HG02759 (cell line): ENCODE data around the gene PPIB.

ENCODE experiments used
- ATAC-seq: cut with Tn5 transposase; IDR thresholded peaks from one replicate; pipeline ENCODE4 v1.9.1; 2021; ENCODE audit warnings: mild to moderate bottlenecking, moderate library complexity; ENCODE audit not compliant: unreplicated experiment

Gene PPIB

GRCh38 chr15:64158363-64159134 lies 4.3 kb downstream of the PPIB start:
- ATAC-seq: no peak

GRCh38 chr15:64157599-64158125 lies 5.2 kb downstream of the PPIB start:
- no peak for ATAC-seq

- ATAC-seq: no peak
Measured at GRCh38 chr15:64156652-64157331, 6.0 kb downstream of the PPIB start.

GRCh38 chr15:64155802-64156651 lies 6.8 kb downstream of the PPIB start:
- ATAC-seq: no peak

- ATAC-seq: peak; percentile 64
Measured at GRCh38 chr15:64153480-64154367, 9.1 kb downstream of the PPIB start.

GRCh38 chr15:64152507-64153387 lies 10.1 kb downstream of the PPIB start:
- peak; percentile 8 for ATAC-seq

GRCh38 chr15:64151727-64152506 lies 10.9 kb downstream of the PPIB start, which contains the start of gene SNX22:
SNX22 (plus strand) TSS chr15:64151731; CDS start chr15:64151776, 45 bp downstream.
- peak; percentile 13 for ATAC-seq

- ATAC-seq: no peak
Measured at GRCh38 chr15:64149893-64150578, 12.8 kb downstream of the PPIB start.

- no peak for ATAC-seq
Measured at GRCh38 chr15:64149424-64149823, 13.4 kb downstream of the PPIB start.

GRCh38 chr15:64148581-64148980 lies 14.2 kb downstream of the PPIB start:
- no peak for ATAC-seq

- no peak for ATAC-seq
Measured at GRCh38 chr15:64148168-64148567, 14.7 kb downstream of the PPIB start.

- no peak for ATAC-seq
Measured at GRCh38 chr15:64146885-64147681, 15.7 kb downstream of the PPIB start.

GRCh38 chr15:64146520-64146884 lies 16.3 kb downstream of the PPIB start:
- ATAC-seq: no peak

GRCh38 chr15:64146041-64146440 lies 16.8 kb downstream of the PPIB start:
- no peak for ATAC-seq

GRCh38 chr15:64144565-64145281 lies 18.1 kb downstream of the PPIB start:
- ATAC-seq: peak; percentile 75

- ATAC-seq: no peak
Measured at GRCh38 chr15:64144192-64144564, 18.6 kb downstream of the PPIB start.
